Brain microvascular endothelial cell (primary cell): Measurements from ENCODE around the gene RAB20.

Source experiments
- DNase-seq: peaks from one replicate; pipeline ENCODE4 v3.0.0-alpha.2; 2020
- H3K27ac ChIP-seq: fragments of 250-450 bp; sonication (Bioruptor Pico); 2 replicates; pipeline ENCODE4 v1.5.1; 2020; ENCODE audit warnings: mild to moderate bottlenecking, moderate library complexity
- H3K27me3 ChIP-seq: fragments of 250-450 bp; sonication (Bioruptor Pico); replicated peaks from 2 replicates; pipeline ENCODE4 v1.5.1; 2020; ENCODE audit warnings: mild to moderate bottlenecking
- H3K36me3 ChIP-seq: fragments of 250-450 bp; sonication (Bioruptor Pico); replicated peaks from 2 replicates; pipeline ENCODE4 v1.5.1; 2020; ENCODE audit warnings: mild to moderate bottlenecking
- H3K4me3 ChIP-seq: 2 replicates; pipeline ENCODE4 v1.5.1; 2011; ENCODE audit warnings: low read depth, mild to moderate bottlenecking, control low read depth, low read length, moderate library complexity
- in situ Hi-C: cut with HindIII; loops from 2 replicates; pipeline ENCODE4 v1.10.0; 2017; ENCODE audit warnings: low sequenced_read_pairs, low pct_ligation_motif_present
- TF ChIP-seq, protein P1 (sequence below): IDR thresholded peaks from 2 replicates; pipeline ENCODE4 v1.5.1; 2011; ENCODE audit warnings: low read depth, mild to moderate bottlenecking, moderate library complexity, low read length, control low read depth, inconsistent platforms; ENCODE audit errors: missing control alignments

The RAB20 gene

GRCh38 chr13:110520431-110521295 lies 40.9 kb downstream of the RAB20 start:
- H3K27me3 ChIP-seq, result no peaks in the 10 kb centered on the region
- peaks cover 4% of the 10 kb centered on the region for H3K36me3 ChIP-seq
- peak; percentile 39 for DNase-seq
- in situ Hi-C loops, result no loop called here
- TF ChIP-seq, protein P1, sequence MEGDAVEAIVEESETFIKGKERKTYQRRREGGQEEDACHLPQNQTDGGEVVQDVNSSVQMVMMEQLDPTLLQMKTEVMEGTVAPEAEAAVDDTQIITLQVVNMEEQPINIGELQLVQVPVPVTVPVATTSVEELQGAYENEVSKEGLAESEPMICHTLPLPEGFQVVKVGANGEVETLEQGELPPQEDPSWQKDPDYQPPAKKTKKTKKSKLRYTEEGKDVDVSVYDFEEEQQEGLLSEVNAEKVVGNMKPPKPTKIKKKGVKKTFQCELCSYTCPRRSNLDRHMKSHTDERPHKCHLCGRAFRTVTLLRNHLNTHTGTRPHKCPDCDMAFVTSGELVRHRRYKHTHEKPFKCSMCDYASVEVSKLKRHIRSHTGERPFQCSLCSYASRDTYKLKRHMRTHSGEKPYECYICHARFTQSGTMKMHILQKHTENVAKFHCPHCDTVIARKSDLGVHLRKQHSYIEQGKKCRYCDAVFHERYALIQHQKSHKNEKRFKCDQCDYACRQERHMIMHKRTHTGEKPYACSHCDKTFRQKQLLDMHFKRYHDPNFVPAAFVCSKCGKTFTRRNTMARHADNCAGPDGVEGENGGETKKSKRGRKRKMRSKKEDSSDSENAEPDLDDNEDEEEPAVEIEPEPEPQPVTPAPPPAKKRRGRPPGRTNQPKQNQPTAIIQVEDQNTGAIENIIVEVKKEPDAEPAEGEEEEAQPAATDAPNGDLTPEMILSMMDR, result no peak
- no peak overlapping the region for H3K27ac ChIP-seq
- H3K4me3 ChIP-seq, result no peak overlapping the region

DNA sequence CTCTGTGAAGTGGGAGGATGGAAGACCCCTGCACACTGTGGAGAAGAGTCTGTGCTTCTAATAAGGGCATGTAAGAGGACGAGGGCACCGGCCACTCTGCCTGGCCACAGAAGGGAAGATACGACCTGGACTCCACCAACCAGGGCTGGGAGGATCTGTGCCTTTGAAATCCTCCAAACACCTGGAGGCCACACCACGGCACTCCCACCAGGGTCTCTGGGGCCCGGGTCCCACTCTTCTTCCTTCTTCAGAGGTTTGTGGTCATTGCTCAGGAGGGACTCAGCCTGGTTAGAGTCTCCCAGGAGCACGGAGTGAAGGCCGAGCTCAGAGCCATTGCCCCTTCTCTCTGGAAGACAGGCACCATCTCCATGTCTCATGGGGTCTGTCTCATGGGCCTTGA lies 42.0 kb downstream of the RAB20 start:
- in situ Hi-C loops, result no loop called here
- no peaks in the 10 kb centered on the region for H3K27me3 ChIP-seq
- peaks cover 16% of the 10 kb centered on the region for H3K36me3 ChIP-seq
- no peak overlapping the region for H3K27ac ChIP-seq
- DNase-seq, result no peak
- TF ChIP-seq, protein P1, result no peak
- no peak overlapping the region for H3K4me3 ChIP-seq

DNA sequence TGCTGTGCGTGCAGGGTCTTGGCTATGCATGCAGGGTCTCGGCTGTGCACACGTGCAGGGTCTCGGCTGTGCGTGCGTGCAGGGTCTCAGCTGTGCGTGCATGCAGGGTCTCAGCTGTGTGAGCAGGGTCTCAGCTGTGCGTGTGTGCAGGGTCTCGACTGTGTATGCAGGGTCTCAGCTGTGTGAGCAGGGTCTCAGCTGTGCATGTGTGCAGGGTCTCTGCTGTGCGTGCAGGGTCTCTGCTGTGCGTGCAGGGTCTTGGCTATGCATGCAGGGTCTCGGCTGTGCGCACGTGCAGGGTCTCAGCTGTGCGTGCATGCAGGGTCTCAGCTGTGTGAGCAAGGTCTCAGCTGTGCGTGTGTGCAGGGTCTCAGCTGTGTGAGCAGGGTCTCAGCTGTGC lies 42.5 kb downstream of the RAB20 start:
- in situ Hi-C loops, result no loop called here
- peaks cover 20% of the 10 kb centered on the region for H3K36me3 ChIP-seq
- TF ChIP-seq, protein P1, result no peak
- no peak overlapping the region for H3K27ac ChIP-seq
- H3K4me3 ChIP-seq, result no peak overlapping the region
- no peaks in the 10 kb centered on the region for H3K27me3 ChIP-seq
- no peak for DNase-seq

DNA sequence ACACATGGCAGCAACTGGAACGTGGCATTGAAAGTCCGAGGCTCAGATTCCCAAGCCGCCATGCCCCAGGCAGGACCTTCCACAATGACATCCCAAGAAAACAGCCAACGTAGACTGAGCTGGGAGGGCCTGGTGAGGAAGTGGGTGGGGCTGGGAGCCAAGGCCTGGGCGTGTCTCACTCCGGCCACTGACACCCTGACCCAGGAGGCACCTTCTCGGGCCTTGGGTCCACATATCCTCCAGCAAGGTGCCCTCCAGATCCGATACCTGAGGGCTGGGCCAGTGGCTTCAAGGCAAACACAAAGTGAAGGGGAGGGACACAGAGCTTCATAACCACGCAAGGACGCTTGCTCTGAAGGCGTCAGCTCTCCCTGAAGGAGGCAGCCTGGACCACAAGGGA lies 43.0 kb downstream of the RAB20 start:
- no peaks in the 10 kb centered on the region for H3K27me3 ChIP-seq
- H3K27ac ChIP-seq, result no peak overlapping the region
- peaks cover 25% of the 10 kb centered on the region for H3K36me3 ChIP-seq
- H3K4me3 ChIP-seq, result no peak overlapping the region
- TF ChIP-seq, protein P1, result peak; percentile 14
- in situ Hi-C loops, result no loop called here
- no peak for DNase-seq

GRCh38 chr13:110518226-110518525 lies 43.3 kb downstream of the RAB20 start:
- no peak overlapping the region for H3K27ac ChIP-seq

More at GRCh38 chr13:110518226-110518525, 43.3 kb downstream of the RAB20 start:
- DNase-seq, result no peak
- Histone ChIP-seq H3K27me3 (no peaks in the 10 kb centered on the region), H3K4me3 (no peak overlapping the region), H3K36me3 (peaks cover 28% of the 10 kb centered on the region)
- in situ Hi-C loops, result no loop called here
- TF ChIP-seq, protein P1, result no peak
